T47D (cell line): ENCODE results near the gene TRMT10C.
A peak's percentile ranks its signal among the peaks of the same experiment; 100 is the strongest.

Source experiments
- DNase-seq, 2 experiments: peaks; one replicate each; pipeline versions ENCODE4 v3.0.0 to v3.0.0-alpha.2; 2011 to 2012; ENCODE audit warnings: low read depth in 1 of 2, low spot score in 1 of 2
- JUND ChIP-seq: IDR thresholded peaks from 2 replicates; pipeline ENCODE4 v1.6.1; 2012; ENCODE audit warnings: low read depth
- in situ Hi-C: cut with HindIII; loops from 2 replicates; pipeline ENCODE4 v1.10.0; 2016; ENCODE audit warnings: low sequenced_read_pairs, low pct_unique_long_range_greater_than_20kb

Gene TRMT10C

DNA sequence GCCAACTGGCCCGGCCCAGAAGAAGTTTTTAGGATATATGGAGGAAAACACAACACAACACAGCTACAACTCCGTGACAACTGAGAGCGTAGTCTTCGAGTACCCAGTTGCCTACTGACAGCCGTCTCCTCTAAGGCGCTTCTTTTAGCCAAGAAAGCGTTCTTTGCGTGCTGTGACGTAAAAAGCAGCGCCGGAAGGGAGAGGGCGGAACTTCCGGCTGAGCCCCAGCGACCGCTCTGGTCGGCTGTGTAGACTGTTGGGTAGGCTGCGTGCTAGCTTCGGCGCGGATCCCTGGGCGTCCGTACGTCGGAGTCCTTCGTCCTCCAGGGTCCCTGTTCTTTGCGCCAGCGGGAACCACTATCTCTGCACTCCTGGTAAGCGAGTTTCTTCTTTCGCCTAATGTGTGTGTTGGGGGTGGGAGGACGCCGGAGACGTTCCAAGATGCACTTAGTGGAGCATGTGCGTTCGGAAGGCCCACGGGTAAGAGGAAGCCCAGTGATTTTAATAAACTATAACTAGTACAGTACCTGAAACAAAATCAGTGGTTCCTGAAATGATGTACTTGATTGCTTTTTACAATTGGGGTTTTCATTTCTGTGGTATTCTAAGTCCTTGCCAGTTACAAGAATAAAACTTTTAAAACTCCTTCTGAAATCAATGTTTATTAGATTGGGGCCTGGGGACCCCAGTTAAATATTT is at the start of gene TRMT10C:
TRMT10C (plus strand) TSS at position 239 of the 699 bp plus-strand sequence. CDS start 2,914 bp downstream, outside the sequence.
- peak; percentile 80 to 95 for DNase-seq
- in situ Hi-C loops = no loop called here
- no peak for TF ChIP-seq JUND

- DNase-seq = no peak
- no peak for TF ChIP-seq JUND
- in situ Hi-C loops = no loop called here
Measured at GRCh38 chr3:101512396-101512645, 49.3 kb upstream of the TRMT10C start.

- in situ Hi-C loops = no loop called here
- no peak; the same call in 1 of the 2 replicates for TF ChIP-seq JUND
- DNase-seq = peak; percentile 75 to 91
Measured at GRCh38 chr3:101512646-101513418, 48.8 kb upstream of the TRMT10C start, which contains the start of gene SENP7. SENP7 (minus strand) TSS chr3:101513212; CDS start chr3:101513130, 82 bp downstream.

- no peak for TF ChIP-seq JUND
- DNase-seq = peak in 1 of 2 experiments; percentile 24
- in situ Hi-C loops = no loop called here
Measured at GRCh38 chr3:101513419-101513986, 48.2 kb upstream of the TRMT10C start.

DNA sequence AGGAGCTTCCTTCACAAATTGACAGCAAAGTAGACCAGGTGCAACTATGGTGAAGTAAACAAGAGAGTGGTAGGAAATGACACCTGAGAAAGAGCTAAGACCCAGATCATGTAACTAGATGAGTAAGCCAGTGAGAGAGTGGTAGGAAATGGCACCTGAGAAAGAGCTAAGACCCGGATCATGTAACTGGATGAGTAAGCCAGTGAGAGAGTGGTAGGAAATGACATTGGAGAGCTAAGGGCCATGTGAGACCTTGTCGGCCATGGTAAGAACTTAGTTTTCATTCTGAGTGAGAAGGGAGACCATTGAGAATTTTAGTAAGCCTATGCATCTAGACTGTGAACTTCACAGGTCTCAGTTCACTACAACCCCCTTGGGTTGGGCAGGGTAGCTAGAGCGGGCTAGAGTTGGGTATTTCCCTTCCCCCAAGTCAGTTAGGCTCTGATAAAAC is 43.2 kb upstream of the TRMT10C start:
- in situ Hi-C loops = no loop called here
- no peak for DNase-seq
- no peak for TF ChIP-seq JUND

- DNase-seq = no peak
- no peak for TF ChIP-seq JUND
- in situ Hi-C loops = no loop called here
Measured at GRCh38 chr3:101519685-101520365, 41.8 kb upstream of the TRMT10C start.

- in situ Hi-C loops = no loop called here
- no peak for DNase-seq
- TF ChIP-seq JUND = no peak
Measured at GRCh38 chr3:101521211-101521701, 40.4 kb upstream of the TRMT10C start.

- TF ChIP-seq JUND = no peak
- in situ Hi-C loops = no loop called here
- DNase-seq = no peak
Measured at GRCh38 chr3:101527441-101527840, 34.2 kb upstream of the TRMT10C start.

GRCh38 chr3:101527906-101528305 is 33.8 kb upstream of the TRMT10C start:
- in situ Hi-C loops = no loop called here
- no peak for TF ChIP-seq JUND
- no peak for DNase-seq

DNA sequence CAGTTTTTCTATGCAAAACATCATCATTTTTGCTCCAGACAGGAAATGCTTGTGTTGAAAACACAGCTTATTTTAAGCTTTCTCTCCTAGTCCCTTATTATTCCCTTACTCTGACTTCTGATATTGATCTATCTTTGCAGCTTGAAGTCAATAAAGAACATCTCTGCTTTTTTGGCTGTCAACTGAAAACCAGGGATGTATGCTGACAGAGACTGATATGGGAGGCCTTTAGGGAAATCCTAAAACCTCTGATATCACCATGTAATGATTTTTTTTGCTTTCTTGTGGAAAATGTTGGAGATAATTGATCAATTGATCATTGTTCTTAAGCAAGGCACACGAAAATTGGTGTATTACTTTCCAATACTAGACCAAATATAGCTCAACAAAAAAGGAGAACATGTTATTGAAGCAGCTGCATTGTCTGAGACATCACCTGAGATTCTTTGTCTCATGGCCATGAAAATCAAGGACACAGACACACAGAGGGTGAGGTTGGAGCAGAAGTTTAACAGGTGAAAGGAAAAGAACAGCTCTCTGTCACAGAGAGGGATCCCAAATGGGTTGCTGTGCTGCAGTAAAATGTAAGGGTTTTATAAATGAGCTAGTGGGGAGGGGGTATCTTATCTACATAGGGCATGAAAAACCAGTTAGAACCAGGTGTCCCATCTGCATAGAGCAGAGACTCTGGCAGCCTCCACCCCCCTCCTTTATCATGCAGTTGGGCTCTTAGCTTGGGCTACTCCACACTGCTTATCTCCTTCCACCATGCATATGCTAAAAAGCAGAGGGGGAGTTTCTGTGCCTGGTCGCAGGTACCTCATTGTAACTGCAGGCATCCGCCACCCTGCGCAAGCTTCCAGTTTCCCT is 31.6 kb upstream of the TRMT10C start:
- no peak for DNase-seq
- in situ Hi-C loops = no loop called here
- no peak for TF ChIP-seq JUND

DNA sequence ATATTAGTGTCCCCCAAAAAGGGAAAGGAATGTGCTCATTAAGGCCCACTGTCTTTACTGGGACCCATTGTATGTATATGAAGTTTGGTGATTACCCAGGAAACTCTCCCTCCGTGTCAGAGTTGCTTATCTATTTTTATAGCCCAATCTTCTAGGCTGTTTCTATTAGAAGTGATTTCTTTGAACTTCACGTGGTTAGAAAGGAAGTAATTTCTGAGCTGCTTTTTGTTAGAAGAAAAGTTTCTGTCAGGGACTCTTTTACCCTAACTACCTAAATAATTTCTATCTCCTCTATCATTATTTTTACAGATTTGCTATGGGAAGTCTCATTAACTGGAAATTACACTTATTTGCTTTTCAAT is 31.0 kb upstream of the TRMT10C start:
- TF ChIP-seq JUND = no peak
- in situ Hi-C loops = no loop called here
- no peak for DNase-seq
